Natural killer cell treated with Interleukin-12 subunit alpha and Interleukin-12 subunit beta and Interleukin-15 and Interleukin-18, amount 100 ng/mL, for 72 hours (primary cell): ENCODE data around the gene OR1L8. TPM values are rescaled to one million over a fixed set of nuclear protein-coding genes. Genes with fewer than 3 reads are reported as not detected.
"Not testable (repeated sequence)": the region's sequence is repeated elsewhere in the genome, so short reads cannot be mapped to it uniquely, and the experiment has no call there.

Experiments used
- ATAC-seq, 2 donors: fragments of 150-1000 bp; cut with Tn5 transposase in 1 of 2; sonication (Bioruptor Pico), chemical (Tn5 transposase) in 1 of 2; 2 replicates each; pipeline ENCODE4 v1.10.0; 2021
- DNase-seq: peaks from one replicate; pipeline ENCODE4 v3.0.0; 2022; ENCODE audit warnings: low spot score
- H3K27ac Mint-ChIP-seq, 2 donors: 1 replicate in 1 of 2; 2 replicates in 1 of 2; pipeline ENCODE4 v1.8.0; 2022; ENCODE audit warnings: mixed read lengths in 2 of 2, mild to moderate bottlenecking in 1 of 2, moderate library complexity in 1 of 2
- H3K27me3 Mint-ChIP-seq, 2 donors: 1 replicate in 1 of 2; 2 replicates in 1 of 2; pipeline ENCODE4 v1.8.0; 2022; ENCODE audit warnings: mixed read lengths in 2 of 2
- H3K36me3 Mint-ChIP-seq: one replicate; pipeline ENCODE4 v1.8.0; 2022; ENCODE audit warnings: mixed read lengths
- H3K4me1 Mint-ChIP-seq, 2 donors: 1 replicate in 1 of 2; 2 replicates in 1 of 2; pipeline ENCODE4 v1.8.0; 2022; ENCODE audit warnings: low read depth in 2 of 2, mixed read lengths in 2 of 2, mild to moderate bottlenecking in 1 of 2
- H3K4me3 Mint-ChIP-seq: one replicate; pipeline ENCODE4 v1.8.0; 2022; ENCODE audit warnings: mixed read lengths
- H3K9me3 Mint-ChIP-seq: 2 replicates; pipeline ENCODE4 v1.8.0; 2022; ENCODE audit warnings: mixed read lengths
- total RNA-seq, 2 donors: library from RNA; stranded (reverse); gene quantifications; one replicate each; pipeline ENCODE4 v1.2.3, GENCODE V29; 2022

OR1L8 gene
- total RNA-seq = under 1 TPM in 1 of 2 donors, not detected in 1; 0.45 TPM

- not testable (repeated sequence) for DNase-seq, H3K4me3 Mint-ChIP-seq, H3K9me3 Mint-ChIP-seq, H3K36me3 Mint-ChIP-seq, H3K27me3 Mint-ChIP-seq, H3K27ac Mint-ChIP-seq, H3K4me1 Mint-ChIP-seq, ATAC-seq
Observed at GRCh38 chr9:122583284-122583683, at the start of gene OR1L8. Gene OR1L8, minus strand, starts transcription at chr9:122583384. Its CDS starts 14,907 bp downstream, at chr9:122568477.

- no peaks in the 10 kb centered on the region for H3K4me1 Mint-ChIP-seq
- H3K27me3 Mint-ChIP-seq = peaks cover 11 to 22% of the 10 kb centered on the region in 2 donors
- H3K9me3 Mint-ChIP-seq = peaks cover 3% of the 10 kb centered on the region
- DNase-seq (no peak), ATAC-seq (no peak)
- no peaks in the 10 kb centered on the region for H3K36me3 Mint-ChIP-seq
- H3K27ac Mint-ChIP-seq = no peak overlapping the region
- H3K4me3 Mint-ChIP-seq = no peak overlapping the region
Observed at GRCh38 chr9:122619996-122620395, 36.8 kb upstream of the OR1L8 start.

GRCh38 chr9:122614362-122614761, 31.2 kb upstream of the OR1L8 start, which contains the start of gene OR1Q1:
Gene OR1Q1, plus strand, starts transcription at chr9:122614738. Its CDS starts 0 bp downstream, at chr9:122614738.
- no peak for DNase-seq
- no peaks in the 10 kb centered on the region for H3K4me1 Mint-ChIP-seq
- no peak for ATAC-seq
- H3K27ac Mint-ChIP-seq = no peak within 1 kb of the TSS
- H3K4me3 Mint-ChIP-seq = no peak within 1 kb of the TSS
- H3K9me3 Mint-ChIP-seq = no peaks in the 10 kb centered on the region
- H3K36me3 Mint-ChIP-seq = no peaks in the 10 kb centered on the region
- peaks cover 11 to 24% of the 10 kb centered on the region in 2 donors for H3K27me3 Mint-ChIP-seq

- DNase-seq (no peak), ATAC-seq (no peak)
- Mint-ChIP-seq H3K36me3 (no peaks in the 10 kb centered on the region), H3K4me3 (no peak overlapping the region), H3K27me3 (peaks cover 9 to 28% of the 10 kb centered on the region in 2 donors), H3K27ac (no peak overlapping the region), H3K9me3 (no peaks in the 10 kb centered on the region), H3K4me1 (no peaks in the 10 kb centered on the region)
Observed at GRCh38 chr9:122609804-122610203, 26.6 kb upstream of the OR1L8 start.

- H3K4me3 Mint-ChIP-seq = no peak overlapping the region
- H3K9me3 Mint-ChIP-seq = no peaks in the 10 kb centered on the region
- ATAC-seq (peak in 1 of 2 donors; percentile 28), DNase-seq (no peak)
- H3K36me3 Mint-ChIP-seq = no peaks in the 10 kb centered on the region
- no peaks in the 10 kb centered on the region for H3K4me1 Mint-ChIP-seq
- no peak overlapping the region for H3K27ac Mint-ChIP-seq
- peaks cover 9 to 34% of the 10 kb centered on the region in 2 donors for H3K27me3 Mint-ChIP-seq
Observed at GRCh38 chr9:122606587-122606986, 23.4 kb upstream of the OR1L8 start.

- Mint-ChIP-seq H3K4me1 (no peaks in the 10 kb centered on the region), H3K4me3 (no peak overlapping the region), H3K27ac (no peak overlapping the region), H3K36me3 (no peaks in the 10 kb centered on the region), H3K27me3 (peaks cover 4 to 32% of the 10 kb centered on the region in 2 donors), H3K9me3 (no peaks in the 10 kb centered on the region)
- no peak for ATAC-seq
- DNase-seq = no peak
Observed at GRCh38 chr9:122605691-122606090, 22.5 kb upstream of the OR1L8 start.

GRCh38 chr9:122580360-122580759, 2.8 kb downstream of the OR1L8 start:
- ATAC-seq = no peak

GRCh38 chr9:122579874-122580273, 3.3 kb downstream of the OR1L8 start:
- no peaks in the 10 kb centered on the region for H3K36me3 Mint-ChIP-seq
- no peak overlapping the region for H3K27ac Mint-ChIP-seq
- H3K4me3 Mint-ChIP-seq = no peak overlapping the region
- H3K27me3 Mint-ChIP-seq = peaks cover 0 to 7% of the 10 kb centered on the region in 2 donors
- H3K4me1 Mint-ChIP-seq = no peaks in the 10 kb centered on the region
- H3K9me3 Mint-ChIP-seq = no peaks in the 10 kb centered on the region
- ATAC-seq = no peak
- no peak for DNase-seq

More at GRCh38 chr9:122580360-122580759, 2.8 kb downstream of the OR1L8 start:
- Mint-ChIP-seq H3K27ac (no peak overlapping the region), H3K9me3 (no peaks in the 10 kb centered on the region), H3K4me3 (no peak overlapping the region), H3K4me1 (no peaks in the 10 kb centered on the region), H3K27me3 (peaks cover 0 to 7% of the 10 kb centered on the region in 2 donors), H3K36me3 (no peaks in the 10 kb centered on the region)
- DNase-seq = no peak

GRCh38 chr9:122572456-122572855, 10.7 kb downstream of the OR1L8 start:
- Mint-ChIP-seq H3K4me1 (peaks cover 0 to 5% of the 10 kb centered on the region in 2 donors), H3K27me3 (peaks cover 0 to 13% of the 10 kb centered on the region in 2 donors), H3K4me3 (no peak overlapping the region), H3K27ac (no peak overlapping the region), H3K36me3 (no peaks in the 10 kb centered on the region), H3K9me3 (no peaks in the 10 kb centered on the region)
- DNase-seq (no peak), ATAC-seq (no peak)

GRCh38 chr9:122567901-122568300, 15.3 kb downstream of the OR1L8 start:
- DNase-seq (no peak), ATAC-seq (peak in 1 of 2 donors; percentile 24)
- no peak overlapping the region for H3K4me3 Mint-ChIP-seq
- H3K4me1 Mint-ChIP-seq = peaks cover 0 to 5% of the 10 kb centered on the region in 2 donors
- H3K36me3 Mint-ChIP-seq = no peaks in the 10 kb centered on the region
- no peak overlapping the region for H3K27ac Mint-ChIP-seq
- no peaks in the 10 kb centered on the region for H3K9me3 Mint-ChIP-seq
- H3K27me3 Mint-ChIP-seq = peaks cover 0 to 22% of the 10 kb centered on the region in 2 donors

- no peak overlapping the region for H3K4me3 Mint-ChIP-seq
- no peak for ATAC-seq
- peaks cover 3% of the 10 kb centered on the region for H3K9me3 Mint-ChIP-seq
- H3K27ac Mint-ChIP-seq = no peak overlapping the region
- H3K36me3 Mint-ChIP-seq = peaks cover 10% of the 10 kb centered on the region
- no peaks in the 10 kb centered on the region for H3K4me1 Mint-ChIP-seq
- no peak for DNase-seq
- H3K27me3 Mint-ChIP-seq = peaks cover 15 to 38% of the 10 kb centered on the region in 2 donors
Observed at GRCh38 chr9:122562134-122562760, 20.9 kb downstream of the OR1L8 start.

GRCh38 chr9:122561446-122561845, 21.7 kb downstream of the OR1L8 start:
- no peak for DNase-seq
- Mint-ChIP-seq H3K27ac (no peak overlapping the region), H3K27me3 (peaks cover 15 to 37% of the 10 kb centered on the region in 2 donors), H3K9me3 (peaks cover 3% of the 10 kb centered on the region), H3K4me1 (no peaks in the 10 kb centered on the region), H3K36me3 (peaks cover 10% of the 10 kb centered on the region), H3K4me3 (no peak overlapping the region)
- ATAC-seq = no peak

- Mint-ChIP-seq H3K36me3 (no peaks in the 10 kb centered on the region), H3K4me1 (no peaks in the 10 kb centered on the region), H3K9me3 (no peaks in the 10 kb centered on the region), H3K27ac (no peak within 1 kb of the TSS), H3K4me3 (no peak within 1 kb of the TSS), H3K27me3 (peaks cover 34 to 47% of the 10 kb centered on the region in 2 donors)
- ATAC-seq = no peak
- no peak for DNase-seq
Observed at GRCh38 chr9:122552812-122553211, 30.4 kb downstream of the OR1L8 start, which contains the start of gene OR1N2. Gene OR1N2, plus strand, starts transcription at chr9:122553112. Its CDS starts 100 bp downstream, at chr9:122553212.

GRCh38 chr9:122551371-122551770, 31.8 kb downstream of the OR1L8 start:
- DNase-seq (no peak), ATAC-seq (no peak)
- Mint-ChIP-seq H3K36me3 (no peaks in the 10 kb centered on the region), H3K9me3 (no peaks in the 10 kb centered on the region), H3K27me3 (peaks cover 34 to 47% of the 10 kb centered on the region in 2 donors), H3K4me3 (no peak overlapping the region), H3K27ac (no peak overlapping the region), H3K4me1 (no peaks in the 10 kb centered on the region)
